ENCODE data around the gene METTL4. TPM values are rescaled to one million over a fixed set of nuclear protein-coding genes. Genes with fewer than 3 reads are reported as not detected.

Gene METTL4
- total RNA-seq, 1 experiment from 2014 or later, result 20.3 TPM

GRCh38 chr18:2511451-2511850 lies 59.9 kb downstream of the METTL4 start:
- no peaks in the 10 kb centered on the region for H3K27me3 Mint-ChIP-seq (ENCODE audit: unreplicated experiment)
- no peak overlapping the region for H3K4me3 Mint-ChIP-seq (ENCODE audit: low read depth, unreplicated experiment)
- CTCF ChIA-PET, result interaction anchor here (0.7 kb wide), 1 partner anchor 1981 kb away, joined by 3 read pairs; no protein-coding TSS in a partner anchor
- TF ChIP-seq, protein P1, sequence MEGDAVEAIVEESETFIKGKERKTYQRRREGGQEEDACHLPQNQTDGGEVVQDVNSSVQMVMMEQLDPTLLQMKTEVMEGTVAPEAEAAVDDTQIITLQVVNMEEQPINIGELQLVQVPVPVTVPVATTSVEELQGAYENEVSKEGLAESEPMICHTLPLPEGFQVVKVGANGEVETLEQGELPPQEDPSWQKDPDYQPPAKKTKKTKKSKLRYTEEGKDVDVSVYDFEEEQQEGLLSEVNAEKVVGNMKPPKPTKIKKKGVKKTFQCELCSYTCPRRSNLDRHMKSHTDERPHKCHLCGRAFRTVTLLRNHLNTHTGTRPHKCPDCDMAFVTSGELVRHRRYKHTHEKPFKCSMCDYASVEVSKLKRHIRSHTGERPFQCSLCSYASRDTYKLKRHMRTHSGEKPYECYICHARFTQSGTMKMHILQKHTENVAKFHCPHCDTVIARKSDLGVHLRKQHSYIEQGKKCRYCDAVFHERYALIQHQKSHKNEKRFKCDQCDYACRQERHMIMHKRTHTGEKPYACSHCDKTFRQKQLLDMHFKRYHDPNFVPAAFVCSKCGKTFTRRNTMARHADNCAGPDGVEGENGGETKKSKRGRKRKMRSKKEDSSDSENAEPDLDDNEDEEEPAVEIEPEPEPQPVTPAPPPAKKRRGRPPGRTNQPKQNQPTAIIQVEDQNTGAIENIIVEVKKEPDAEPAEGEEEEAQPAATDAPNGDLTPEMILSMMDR (IDR thresholded peaks at IDR 0.05; ENCODE audit: unreplicated experiment), result no peak
- H3K27ac Mint-ChIP-seq (ENCODE audit: unreplicated experiment), result no peak overlapping the region
- no peak for DNase-seq
- intact Hi-C loops (cut with micrococcal nuclease; ENCODE audit: unreplicated experiment), result loop anchor here (10.0 kb wide), 2 partner anchors 67 to 187 kb away; no protein-coding TSS in a partner anchor
- no peaks in the 10 kb centered on the region for H3K9me3 Mint-ChIP-seq (ENCODE audit: low read depth, unreplicated experiment)
- no peaks in the 10 kb centered on the region for H3K36me3 Mint-ChIP-seq (ENCODE audit: insufficient read depth, unreplicated experiment)
- BruUV-seq (replicated peaks), result no TSS peak
- H3K4me1 Mint-ChIP-seq (ENCODE audit: low read depth, unreplicated experiment), result peaks cover 17% of the 10 kb centered on the region

DNA sequence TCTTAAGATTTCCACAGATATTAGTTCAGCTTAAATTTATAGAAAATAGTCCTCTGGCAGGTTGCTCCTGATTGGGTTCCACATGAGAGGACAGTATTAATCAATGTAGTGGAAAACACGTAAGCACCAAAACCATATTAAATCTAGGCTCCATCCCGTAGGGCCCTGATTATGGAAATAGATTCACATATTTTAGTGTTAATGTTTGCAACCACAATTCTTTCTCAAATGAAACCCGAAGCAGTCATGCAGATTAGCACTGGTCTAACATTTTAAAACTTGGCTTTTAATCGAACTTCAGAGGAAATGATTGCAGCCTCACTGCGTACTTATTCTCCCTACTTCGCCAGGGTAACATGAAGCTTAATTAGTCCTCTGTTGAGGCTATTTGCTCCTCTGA lies 60.9 kb downstream of the METTL4 start:
- CTCF ChIA-PET, result no interaction called here
- Mint-ChIP-seq H3K4me1 (ENCODE audit: low read depth, unreplicated experiment) (peaks cover 7% of the 10 kb centered on the region), H3K9me3 (ENCODE audit: low read depth, unreplicated experiment) (no peaks in the 10 kb centered on the region), H3K36me3 (ENCODE audit: insufficient read depth, unreplicated experiment) (no peaks in the 10 kb centered on the region), H3K4me3 (ENCODE audit: low read depth, unreplicated experiment) (no peak overlapping the region), H3K27ac (ENCODE audit: unreplicated experiment) (no peak overlapping the region), H3K27me3 (ENCODE audit: unreplicated experiment) (no peaks in the 10 kb centered on the region)
- no TSS peak for BruUV-seq (replicated peaks)
- intact Hi-C loops (cut with micrococcal nuclease; ENCODE audit: unreplicated experiment), result loop anchor here (10.0 kb wide), 2 partner anchors 66 to 186 kb away; no protein-coding TSS in a partner anchor
- TF ChIP-seq, protein P1 (IDR thresholded peaks at IDR 0.05; ENCODE audit: unreplicated experiment), result no peak
- DNase-seq, result no peak

GRCh38 chr18:2508678-2509077 lies 62.6 kb downstream of the METTL4 start:
- intact Hi-C loops (cut with micrococcal nuclease; ENCODE audit: unreplicated experiment), result no loop called here
- TF ChIP-seq, protein P1 (IDR thresholded peaks at IDR 0.05; ENCODE audit: unreplicated experiment), result no peak
- BruUV-seq (replicated peaks), result no TSS peak
- H3K27me3 Mint-ChIP-seq (ENCODE audit: unreplicated experiment), result no peaks in the 10 kb centered on the region
- no peaks in the 10 kb centered on the region for H3K9me3 Mint-ChIP-seq (ENCODE audit: low read depth, unreplicated experiment)
- no peaks in the 10 kb centered on the region for H3K4me1 Mint-ChIP-seq (ENCODE audit: low read depth, unreplicated experiment)
- no peaks in the 10 kb centered on the region for H3K36me3 Mint-ChIP-seq (ENCODE audit: insufficient read depth, unreplicated experiment)
- CTCF ChIA-PET, result no interaction called here
- H3K4me3 Mint-ChIP-seq (ENCODE audit: low read depth, unreplicated experiment), result no peak overlapping the region
- no peak for DNase-seq
- no peak overlapping the region for H3K27ac Mint-ChIP-seq (ENCODE audit: unreplicated experiment)

DNA sequence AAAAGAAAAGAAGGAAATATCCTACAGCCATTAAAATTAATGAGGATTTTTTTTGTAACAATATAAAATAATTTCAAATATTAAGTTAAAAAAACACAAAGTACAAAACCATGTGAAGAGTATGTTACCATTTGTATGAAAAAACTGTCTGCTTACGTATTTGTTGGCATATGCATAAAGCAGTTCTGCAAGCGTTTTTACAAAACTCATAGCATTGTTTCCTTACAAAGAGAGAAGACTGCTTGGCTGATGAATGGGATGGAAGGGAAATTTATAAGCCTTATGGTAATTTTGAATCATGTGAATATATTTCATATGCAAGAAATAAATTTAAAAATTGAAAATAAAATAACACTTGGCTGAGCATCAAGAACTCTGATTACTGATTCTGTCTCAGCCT lies 63.1 kb downstream of the METTL4 start:
- CTCF ChIA-PET, result no interaction called here
- Mint-ChIP-seq H3K4me3 (ENCODE audit: low read depth, unreplicated experiment) (no peak overlapping the region), H3K9me3 (ENCODE audit: low read depth, unreplicated experiment) (no peaks in the 10 kb centered on the region), H3K4me1 (ENCODE audit: low read depth, unreplicated experiment) (no peaks in the 10 kb centered on the region), H3K27ac (ENCODE audit: unreplicated experiment) (no peak overlapping the region), H3K36me3 (ENCODE audit: insufficient read depth, unreplicated experiment) (no peaks in the 10 kb centered on the region), H3K27me3 (ENCODE audit: unreplicated experiment) (no peaks in the 10 kb centered on the region)
- DNase-seq, result no peak
- intact Hi-C loops (cut with micrococcal nuclease; ENCODE audit: unreplicated experiment), result no loop called here
- BruUV-seq (replicated peaks), result no TSS peak
- TF ChIP-seq, protein P1 (IDR thresholded peaks at IDR 0.05; ENCODE audit: unreplicated experiment), result no peak
